D721Med (cell line): ENCODE measurements around the gene PRUNE2.

Source experiments
- DNase-seq: peaks from one replicate; pipeline ENCODE4 v3.0.0; 2011; ENCODE audit warnings: low spot score; ENCODE audit not compliant: insufficient read length
- FAIRE-seq: peaks from 2 replicates; lab custom pipeline; 2011; peaks lifted over from hg19 to GRCh38; lab: Jason Lieb, UNC
- CTCF ChIP-seq: IDR thresholded peaks from 2 replicates; pipeline ENCODE4 v1.5.1; 2012; ENCODE audit warnings: mild to moderate bottlenecking, control low read depth; ENCODE audit not compliant: insufficient read depth; ENCODE audit errors: missing control alignments

The PRUNE2 gene

GRCh38 chr9:76697081-76697480, 208.8 kb downstream of the PRUNE2 start:
- TF ChIP-seq CTCF, result no peak
- FAIRE-seq, result no peak
- no peak for DNase-seq

- TF ChIP-seq CTCF, result no peak
- no peak for FAIRE-seq
- no peak for DNase-seq
These were observed 212.0 kb downstream of the PRUNE2 start for GRCh38 chr9:76693912-76694311.

- FAIRE-seq (no peak), DNase-seq (no peak)
- TF ChIP-seq CTCF, result no peak
These were observed 213.3 kb downstream of the PRUNE2 start for GRCh38 chr9:76692458-76693129.

- FAIRE-seq, result no peak
- TF ChIP-seq CTCF, result no peak
- no peak for DNase-seq
These were observed 214.2 kb downstream of the PRUNE2 start for GRCh38 chr9:76691517-76692313.

GRCh38 chr9:76690973-76691370, 214.9 kb downstream of the PRUNE2 start:
- no peak for TF ChIP-seq CTCF
- FAIRE-seq, result no peak
- DNase-seq, result no peak

GRCh38 chr9:76690246-76690972, 215.5 kb downstream of the PRUNE2 start:
- FAIRE-seq (no peak), DNase-seq (no peak)
- no peak for TF ChIP-seq CTCF
